CD4-positive, alpha-beta T cell treated with Interferon gamma for 1 hour (primary cell): ENCODE data around the gene SYDE2.
A peak's percentile ranks its signal among the peaks of the same experiment; 100 is the strongest.
"Not testable (repeated sequence)": the region's sequence is repeated elsewhere in the genome, so short reads cannot be mapped to it uniquely, and the experiment has no call there.

Source experiments
- DNase-seq: peaks from one replicate; pipeline ENCODE4 v3.0.0-alpha.2; 2020

SYDE2 gene

GRCh38 chr1:85208488-85208887, 7.7 kb upstream of the SYDE2 start:
- DNase-seq: no peak

GRCh38 chr1:85203573-85204171, 2.9 kb upstream of the SYDE2 start:
- DNase-seq: no peak

GRCh38 chr1:85202864-85203255, 2.0 kb upstream of the SYDE2 start:
- no peak for DNase-seq

DNA sequence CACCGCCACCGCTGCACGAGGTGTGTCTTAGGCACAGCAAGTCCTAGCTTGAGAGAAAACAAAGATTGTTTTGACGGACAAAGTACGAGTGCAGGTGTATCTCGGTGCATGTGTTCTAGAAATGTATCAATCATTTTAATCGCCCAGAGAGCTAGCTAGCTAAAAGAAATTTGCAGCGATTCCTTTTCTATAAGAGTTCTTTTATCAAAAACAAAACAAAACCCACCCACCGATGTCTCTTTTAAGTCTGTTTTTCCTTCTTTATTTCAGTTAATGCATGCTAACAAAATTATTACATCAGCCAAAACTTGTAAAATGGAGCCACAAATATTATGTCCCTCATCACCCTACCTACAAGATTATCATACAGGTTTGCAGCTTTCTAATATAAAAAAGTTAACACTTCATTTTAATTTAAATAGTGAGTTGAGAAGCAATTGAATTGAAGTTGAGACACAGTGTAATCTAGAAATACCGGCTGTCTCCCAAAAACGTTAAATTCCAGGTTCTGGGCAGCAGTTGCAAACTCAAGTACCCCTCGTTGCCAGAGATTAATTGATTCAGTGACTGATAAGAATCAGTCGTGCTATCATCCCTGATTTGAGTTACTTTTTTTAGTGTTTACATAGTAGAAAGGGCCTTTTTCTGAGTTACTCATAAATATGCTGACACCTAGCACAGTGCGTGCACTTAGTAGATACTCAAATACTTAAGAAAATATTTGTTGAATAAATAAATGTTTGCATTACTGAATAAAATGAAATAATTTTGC, 1.5 kb upstream of the SYDE2 start:
- DNase-seq: no peak

GRCh38 chr1:85201340-85202091, 700 bp upstream of the SYDE2 start:
- peak; percentile 64 for DNase-seq

GRCh38 chr1:85199667-85200462, 951 bp downstream of the SYDE2 start:
- DNase-seq: no peak

- DNase-seq: no peak
These were observed 2.0 kb downstream of the SYDE2 start for GRCh38 chr1:85198864-85199263.

DNA sequence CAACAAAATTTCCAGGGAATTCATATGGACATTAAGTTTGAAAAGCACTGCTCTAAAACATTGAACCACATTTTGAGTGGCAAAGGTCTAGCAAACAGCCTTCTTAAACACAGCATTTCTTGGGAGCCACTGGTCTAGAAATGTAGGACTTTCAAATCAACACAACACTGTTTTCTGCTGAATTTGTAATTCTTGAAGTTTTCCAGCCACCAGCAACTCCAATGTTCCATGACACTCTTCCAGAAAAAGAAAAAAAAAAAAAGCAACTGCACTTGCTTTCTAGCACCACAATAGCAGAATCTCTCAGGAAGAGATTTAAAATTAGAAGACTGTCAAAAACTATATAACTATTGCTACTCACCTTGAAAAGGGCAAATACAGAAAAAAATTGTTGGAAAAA, 4.5 kb downstream of the SYDE2 start:
- DNase-seq: no peak

- DNase-seq: no peak
These were observed 5.1 kb downstream of the SYDE2 start for GRCh38 chr1:85195703-85196102.

DNA sequence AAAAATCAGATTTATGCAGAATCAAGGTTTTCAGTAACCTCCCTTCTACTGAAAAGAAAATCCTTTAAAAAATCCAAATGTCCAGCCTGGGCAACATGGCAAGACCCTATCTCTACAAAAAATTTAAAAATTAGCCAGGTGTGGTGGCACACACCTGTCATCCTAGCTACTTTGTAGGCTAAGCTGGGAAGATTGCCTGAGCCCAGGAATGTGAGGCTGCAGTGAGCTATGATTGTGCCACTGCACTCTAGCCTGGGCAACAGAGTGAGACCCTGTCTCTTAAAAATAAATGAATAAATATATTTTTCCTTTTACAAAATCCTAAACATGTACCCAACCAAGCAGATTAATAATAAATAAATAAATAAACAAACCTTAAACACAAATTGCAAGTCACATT, 8.7 kb downstream of the SYDE2 start:
- not testable (repeated sequence) for DNase-seq

DNA sequence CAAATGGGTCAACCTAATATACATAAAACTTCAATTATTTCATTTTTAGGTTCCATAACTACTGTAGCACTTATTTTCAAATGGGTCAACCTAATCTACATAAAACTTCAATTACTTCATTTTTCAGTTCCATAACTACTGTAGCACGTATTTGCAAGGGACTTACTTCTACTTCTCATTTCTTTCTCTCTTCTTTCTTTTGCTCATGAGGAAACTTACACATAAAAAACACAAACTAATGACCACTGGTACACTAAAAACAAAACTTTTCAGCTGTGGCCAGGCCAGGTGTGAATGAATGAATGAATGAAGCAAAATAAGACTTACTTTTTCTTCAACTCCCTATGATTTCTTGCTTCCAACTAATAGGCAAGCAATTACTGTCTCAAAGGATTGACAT, 11.7 kb downstream of the SYDE2 start:
- no peak for DNase-seq

GRCh38 chr1:85188530-85188929, 12.3 kb downstream of the SYDE2 start:
- no peak for DNase-seq

DNA sequence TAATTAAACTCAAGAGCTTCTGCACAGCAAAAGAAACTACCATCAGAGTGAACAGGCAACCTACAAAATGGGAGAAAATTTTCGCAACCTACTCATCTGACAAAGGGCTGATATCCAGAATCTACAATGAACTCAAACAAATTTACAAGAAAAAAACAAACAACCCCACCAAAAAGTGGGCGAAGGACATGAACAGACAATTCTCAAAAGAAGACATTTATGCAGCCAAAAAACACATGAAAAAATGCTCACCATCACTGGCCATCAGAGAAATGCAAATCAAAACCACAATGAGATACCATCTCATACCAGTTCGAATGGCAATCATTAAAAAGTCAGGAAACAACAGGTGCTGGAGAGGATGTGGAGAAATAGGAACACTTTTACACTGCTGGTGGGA, 13.8 kb downstream of the SYDE2 start:
- DNase-seq: not testable (repeated sequence)

DNA sequence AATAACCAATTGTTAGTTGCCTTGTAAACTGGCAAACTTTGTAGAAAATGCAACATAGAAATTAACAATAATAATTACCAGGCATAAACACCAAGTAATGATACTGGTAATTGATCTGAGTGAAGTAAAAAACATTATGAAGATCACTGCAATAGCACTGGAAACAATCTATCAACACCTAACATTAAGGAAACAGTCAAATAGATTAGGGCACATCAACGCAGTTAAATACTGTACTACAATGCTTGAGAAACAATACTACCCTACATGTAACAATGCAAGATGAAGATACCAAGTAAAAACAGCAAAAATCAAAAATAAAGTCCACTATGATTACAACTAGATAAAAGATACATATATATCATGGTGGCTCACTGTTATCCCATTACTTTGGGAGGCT, 16.6 kb downstream of the SYDE2 start:
- DNase-seq: no peak

DNA sequence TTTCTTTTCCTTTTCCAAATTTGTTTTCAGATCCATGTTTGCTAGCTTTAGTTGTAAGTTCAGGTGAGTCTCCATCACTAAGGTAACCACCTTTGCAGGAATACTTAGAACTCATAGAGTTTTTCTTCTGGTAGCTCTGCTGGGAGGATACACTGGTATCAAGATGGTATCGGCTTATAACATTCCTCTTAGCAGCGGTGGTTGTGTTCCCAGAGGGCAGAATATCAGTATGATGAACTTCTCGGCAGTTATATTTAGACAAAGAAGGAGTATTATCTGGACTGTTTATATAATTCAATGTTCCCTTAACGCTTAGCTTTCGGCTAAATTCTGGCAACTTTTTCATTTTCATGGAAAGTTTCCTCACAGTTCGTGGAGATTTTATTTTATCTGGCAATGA, 18.1 kb downstream of the SYDE2 start:
- DNase-seq: no peak

GRCh38 chr1:85180869-85181268, 19.9 kb downstream of the SYDE2 start:
- no peak for DNase-seq

DNA sequence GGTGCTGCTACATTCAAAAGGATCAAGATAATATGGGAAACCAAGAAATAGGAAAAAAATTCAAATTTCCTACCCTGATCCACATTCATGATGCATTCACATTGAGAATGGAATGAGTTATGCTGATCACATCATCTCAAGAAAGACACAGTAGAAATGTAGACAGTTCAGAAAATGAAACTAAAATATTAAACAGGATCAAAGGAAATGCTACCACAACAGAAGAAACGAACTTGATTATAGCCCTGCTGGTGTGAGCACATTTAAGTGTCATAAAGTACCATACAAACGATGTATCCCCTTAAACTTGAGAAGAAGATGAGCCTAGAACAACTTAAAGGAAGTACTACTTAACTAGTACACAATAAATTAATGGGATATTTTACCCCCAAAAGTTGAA, 21.3 kb downstream of the SYDE2 start:
- no peak for DNase-seq

- DNase-seq: no peak
These were observed 22.4 kb downstream of the SYDE2 start for GRCh38 chr1:85178396-85178795.

DNA sequence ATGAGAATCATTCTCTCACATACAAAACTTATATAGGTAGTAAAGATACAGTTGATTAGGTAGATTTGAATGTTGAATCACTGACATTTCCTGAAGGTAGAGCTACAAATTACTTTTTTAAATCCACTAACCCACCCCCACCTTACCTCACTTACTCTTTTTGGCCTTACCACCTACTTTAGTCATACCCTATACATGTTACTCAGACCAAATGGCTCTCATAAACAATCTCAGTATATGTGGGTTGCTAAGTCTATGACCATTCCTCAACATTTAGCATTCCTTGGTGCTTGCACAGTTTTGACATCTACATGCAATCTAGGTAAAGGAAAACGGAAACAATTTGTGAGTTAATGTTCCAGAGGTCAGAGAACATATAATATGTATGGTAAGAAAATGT, 26.3 kb downstream of the SYDE2 start:
- no peak for DNase-seq

DNA sequence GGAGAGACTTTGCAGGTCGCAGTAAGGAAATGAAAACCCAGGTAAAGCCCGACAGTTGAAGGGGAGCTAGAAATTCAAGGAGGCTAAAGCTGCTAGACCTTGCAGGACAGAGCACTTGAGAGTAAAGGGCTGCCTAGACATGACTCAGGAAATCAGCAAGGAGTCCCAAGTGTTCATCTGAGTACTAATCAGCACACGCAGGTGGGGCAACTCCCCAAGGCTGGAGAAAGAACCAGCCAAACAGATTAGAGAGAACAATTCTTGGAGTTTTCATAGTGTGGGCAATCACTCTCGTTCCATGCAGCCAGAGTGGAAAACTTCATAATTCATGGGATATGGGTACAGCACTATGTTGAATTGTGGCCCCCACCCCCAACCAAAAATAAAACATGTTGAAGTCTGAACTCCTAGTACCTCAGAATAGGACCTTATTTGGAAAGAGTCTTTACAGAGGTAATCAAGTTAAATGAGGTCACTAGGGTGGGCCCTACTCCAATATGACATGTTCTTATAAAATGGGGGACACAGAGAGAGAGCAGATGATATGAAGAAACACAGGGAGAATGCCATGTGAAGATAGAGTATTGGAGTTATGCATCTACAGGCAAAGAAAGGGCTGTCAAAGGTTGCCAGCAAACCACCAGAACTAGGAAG, 28.0 kb downstream of the SYDE2 start:
- DNase-seq: no peak

- DNase-seq: no peak
These were observed 29.1 kb downstream of the SYDE2 start for GRCh38 chr1:85171721-85172120.

DNA sequence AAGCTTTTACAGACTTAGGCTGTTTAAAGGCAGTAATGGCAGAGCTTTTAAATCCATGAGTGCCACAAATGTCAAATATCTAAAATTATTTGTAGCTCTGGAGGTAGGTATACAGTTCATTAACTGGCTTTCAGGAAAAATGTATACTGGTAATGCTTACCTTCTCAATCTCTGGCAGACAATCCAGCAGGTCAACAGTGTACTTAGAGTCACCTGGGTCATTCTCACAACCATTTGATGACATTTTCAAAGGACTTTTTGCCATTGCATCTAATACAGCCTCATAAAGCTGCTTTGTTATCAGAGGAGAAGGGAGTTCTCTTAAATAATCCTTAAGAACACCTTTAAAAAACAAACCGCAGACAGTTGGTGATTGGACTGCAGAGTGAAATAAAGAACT, 31.9 kb downstream of the SYDE2 start:
- DNase-seq: no peak

- DNase-seq: no peak
These were observed 34.5 kb downstream of the SYDE2 start for GRCh38 chr1:85166351-85166750.
